Measurements from ENCODE around the gene TRAK2. TPM values are rescaled to one million over a fixed set of nuclear protein-coding genes. Genes with fewer than 3 reads are reported as not detected.
A peak's percentile ranks its signal among the peaks of the same experiment; 100 is the strongest.

TRAK2 gene
- total RNA-seq, 1 experiment from 2014 or later = 33.2 TPM

DNA sequence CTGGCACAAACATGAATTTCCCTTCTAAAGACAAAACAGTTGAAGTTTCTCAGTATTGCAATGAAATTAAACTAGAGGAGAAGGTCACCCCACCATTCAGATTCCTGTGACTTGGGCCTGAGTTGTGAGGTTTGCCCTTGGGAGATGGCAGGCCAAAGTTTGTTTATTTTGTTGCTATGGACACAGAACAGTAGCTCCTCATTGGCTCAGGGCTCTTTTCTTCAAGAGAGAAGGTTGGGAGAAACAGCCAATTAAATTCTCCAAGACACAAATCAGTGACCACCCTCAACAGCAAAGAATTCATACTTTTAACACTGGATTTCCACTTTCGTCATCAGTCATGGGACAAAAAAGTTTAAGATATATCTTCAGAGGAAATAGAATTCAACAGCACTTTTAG is 94.0 kb downstream of the TRAK2 start, which contains the start of gene FLACC1:
FLACC1 (minus strand) TSS at position 125 of the 400 bp plus-strand sequence. CDS start 5,941 bp downstream, outside the sequence.
- H3K36me3 ChIP-seq (ENCODE audit: low read depth) = no peaks in the 10 kb centered on the region
- H2AFZ ChIP-seq = no peak within 1 kb of the TSS
- TF ChIP-seq, protein P1, sequence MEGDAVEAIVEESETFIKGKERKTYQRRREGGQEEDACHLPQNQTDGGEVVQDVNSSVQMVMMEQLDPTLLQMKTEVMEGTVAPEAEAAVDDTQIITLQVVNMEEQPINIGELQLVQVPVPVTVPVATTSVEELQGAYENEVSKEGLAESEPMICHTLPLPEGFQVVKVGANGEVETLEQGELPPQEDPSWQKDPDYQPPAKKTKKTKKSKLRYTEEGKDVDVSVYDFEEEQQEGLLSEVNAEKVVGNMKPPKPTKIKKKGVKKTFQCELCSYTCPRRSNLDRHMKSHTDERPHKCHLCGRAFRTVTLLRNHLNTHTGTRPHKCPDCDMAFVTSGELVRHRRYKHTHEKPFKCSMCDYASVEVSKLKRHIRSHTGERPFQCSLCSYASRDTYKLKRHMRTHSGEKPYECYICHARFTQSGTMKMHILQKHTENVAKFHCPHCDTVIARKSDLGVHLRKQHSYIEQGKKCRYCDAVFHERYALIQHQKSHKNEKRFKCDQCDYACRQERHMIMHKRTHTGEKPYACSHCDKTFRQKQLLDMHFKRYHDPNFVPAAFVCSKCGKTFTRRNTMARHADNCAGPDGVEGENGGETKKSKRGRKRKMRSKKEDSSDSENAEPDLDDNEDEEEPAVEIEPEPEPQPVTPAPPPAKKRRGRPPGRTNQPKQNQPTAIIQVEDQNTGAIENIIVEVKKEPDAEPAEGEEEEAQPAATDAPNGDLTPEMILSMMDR (conservative IDR thresholded peaks at IDR 0.05) = no peak
- TF ChIP-seq EZH2 (IDR thresholded peaks at IDR 0.05; ENCODE audit: low read depth) = no peak
- H3K27me3 ChIP-seq (ENCODE audit: insufficient read depth, low read depth) = no peaks in the 10 kb centered on the region
- H3K27ac ChIP-seq = no peak within 1 kb of the TSS
- H3K4me1 ChIP-seq (replicated peaks; ENCODE audit: insufficient read depth) = peaks cover 7% of the 10 kb centered on the region; the same call in 1 of the 2 replicates
- intact Hi-C loops (cut with micrococcal nuclease; ENCODE audit: unreplicated experiment) = no loop called here
- DNase-seq = peak; percentile 12 to 34
- ChIA-PET POLR2A (ENCODE audit: unreplicated experiment) (interaction anchor here (0.5 kb wide), 1 partner anchor 1051 kb away, joined by 3 read pairs; the partner anchor contains the start of gene SPATS2L), CTCF (no interaction called here)
- H3K4me2 ChIP-seq = no peak within 1 kb of the TSS
- BruUV-seq (replicated peaks) = no TSS peak
- no peaks in the 10 kb centered on the region for H3K79me2 ChIP-seq (ENCODE audit: low read depth)
- H3F3A ChIP-seq (ENCODE audit: insufficient read depth, low read depth) = no peaks in the 10 kb centered on the region
- H3K9me2 ChIP-seq (ENCODE audit: insufficient read depth) = no peaks in the 10 kb centered on the region
- no peaks in the 10 kb centered on the region for H3K9me3 ChIP-seq (ENCODE audit: insufficient read depth, low read depth)
- H3K4me3 ChIP-seq = no peak within 1 kb of the TSS
- no peaks in the 10 kb centered on the region for H4K20me1 ChIP-seq (ENCODE audit: insufficient read depth)

DNA sequence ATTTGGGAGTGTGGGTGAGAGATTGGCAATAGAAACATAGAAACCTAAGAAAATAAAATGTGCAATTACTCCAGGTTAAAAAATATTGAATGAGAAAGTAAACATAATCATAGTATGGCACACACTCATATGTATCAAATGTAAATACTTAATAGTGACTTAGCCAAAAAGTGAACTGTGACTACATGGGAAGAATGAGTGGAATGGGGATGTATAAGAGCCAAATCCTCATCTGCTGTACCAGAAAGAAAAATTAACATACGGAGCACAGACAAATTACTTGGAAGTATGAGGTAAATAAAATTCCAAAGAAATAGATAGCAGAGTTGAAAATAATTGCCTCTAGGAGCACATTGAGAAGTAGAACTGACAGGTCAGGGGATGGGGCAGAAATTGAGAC is 98.1 kb downstream of the TRAK2 start:
- intact Hi-C loops (cut with micrococcal nuclease; ENCODE audit: unreplicated experiment) = no loop called here
- no TSS peak for BruUV-seq (replicated peaks)
- POLR2A ChIA-PET (ENCODE audit: unreplicated experiment) = no interaction called here

DNA sequence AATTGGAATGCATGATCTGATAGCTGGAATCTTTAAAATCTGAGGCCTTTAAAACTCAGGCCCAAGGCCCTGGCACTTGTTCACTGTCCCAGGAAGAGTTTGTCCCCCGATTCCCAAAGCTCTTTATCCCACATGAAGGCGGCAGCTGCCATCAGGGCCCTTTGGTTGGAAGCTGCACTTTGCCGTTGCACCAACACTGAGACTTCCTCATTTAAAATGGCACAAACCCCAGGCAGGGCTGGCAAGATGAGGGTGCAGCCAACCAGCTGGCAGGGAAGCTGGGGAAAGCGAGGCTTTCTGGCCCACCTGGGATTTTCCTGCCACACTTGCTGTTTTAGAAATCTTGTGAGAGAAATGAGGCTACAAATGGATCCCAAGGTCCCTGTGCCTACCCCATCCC is 100.4 kb downstream of the TRAK2 start:
- Histone ChIP-seq H3K4me3 (no peak overlapping the region), H3F3A (ENCODE audit: insufficient read depth, low read depth) (no peaks in the 10 kb centered on the region), H2AFZ (no peak overlapping the region), H3K79me2 (ENCODE audit: low read depth) (no peaks in the 10 kb centered on the region), H3K36me3 (ENCODE audit: low read depth) (no peaks in the 10 kb centered on the region), H3K27ac (no peak overlapping the region), H4K20me1 (ENCODE audit: insufficient read depth) (no peaks in the 10 kb centered on the region), H3K27me3 (ENCODE audit: insufficient read depth, low read depth) (no peaks in the 10 kb centered on the region), H3K9me3 (ENCODE audit: insufficient read depth, low read depth) (no peaks in the 10 kb centered on the region), H3K4me2 (no peak overlapping the region), H3K4me1 (replicated peaks; ENCODE audit: insufficient read depth) (no peaks in the 10 kb centered on the region), H3K9me2 (ENCODE audit: insufficient read depth) (no peaks in the 10 kb centered on the region)
- no peak for DNase-seq
- ChIA-PET CTCF (no interaction called here), POLR2A (ENCODE audit: unreplicated experiment) (no interaction called here)
- no peak for TF ChIP-seq EZH2 (IDR thresholded peaks at IDR 0.05; ENCODE audit: low read depth)
- TF ChIP-seq, protein P1 (conservative IDR thresholded peaks at IDR 0.05) = no peak
- intact Hi-C loops (cut with micrococcal nuclease; ENCODE audit: unreplicated experiment) = no loop called here
- no TSS peak for BruUV-seq (replicated peaks)

More for the DNA sequence above, 98.1 kb downstream of the TRAK2 start:
- H4K20me1 ChIP-seq (ENCODE audit: insufficient read depth) = no peaks in the 10 kb centered on the region
- no peaks in the 10 kb centered on the region for H3K36me3 ChIP-seq (ENCODE audit: low read depth)
- no peaks in the 10 kb centered on the region for H3K79me2 ChIP-seq (ENCODE audit: low read depth)
- H3F3A ChIP-seq (ENCODE audit: insufficient read depth, low read depth) = no peaks in the 10 kb centered on the region
- H3K4me2 ChIP-seq = no peak overlapping the region
- no peak overlapping the region for H2AFZ ChIP-seq
- H3K9me3 ChIP-seq (ENCODE audit: insufficient read depth, low read depth) = no peaks in the 10 kb centered on the region
- no peak for TF ChIP-seq EZH2 (IDR thresholded peaks at IDR 0.05; ENCODE audit: low read depth)
- TF ChIP-seq, protein P1 (conservative IDR thresholded peaks at IDR 0.05) = no peak
- no peak overlapping the region for H3K4me3 ChIP-seq
- H3K27ac ChIP-seq = no peak overlapping the region
- H3K27me3 ChIP-seq (ENCODE audit: insufficient read depth, low read depth) = no peaks in the 10 kb centered on the region
- no peaks in the 10 kb centered on the region for H3K4me1 ChIP-seq (replicated peaks; ENCODE audit: insufficient read depth)
- CTCF ChIA-PET = no interaction called here
- no peak for DNase-seq
- no peaks in the 10 kb centered on the region for H3K9me2 ChIP-seq (ENCODE audit: insufficient read depth)

All from PC-9 (cell line).